CMK (cell line): Measurements from ENCODE around the gene TIMMDC1.

ENCODE experiments used
- DNase-seq: peaks from one replicate; pipeline ENCODE4 v3.0.0-alpha.2; 2010; ENCODE audit warnings: low read depth

TIMMDC1 gene, protein sequence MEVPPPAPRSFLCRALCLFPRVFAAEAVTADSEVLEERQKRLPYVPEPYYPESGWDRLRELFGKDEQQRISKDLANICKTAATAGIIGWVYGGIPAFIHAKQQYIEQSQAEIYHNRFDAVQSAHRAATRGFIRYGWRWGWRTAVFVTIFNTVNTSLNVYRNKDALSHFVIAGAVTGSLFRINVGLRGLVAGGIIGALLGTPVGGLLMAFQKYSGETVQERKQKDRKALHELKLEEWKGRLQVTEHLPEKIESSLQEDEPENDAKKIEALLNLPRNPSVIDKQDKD

GRCh38 chr3:119498186-119499011 lies at the start of gene TIMMDC1:
TSS of gene TIMMDC1 (plus strand) at chr3:119498547. CDS start at chr3:119498734, 187 bp downstream.
- peak; percentile 82 for DNase-seq

DNA sequence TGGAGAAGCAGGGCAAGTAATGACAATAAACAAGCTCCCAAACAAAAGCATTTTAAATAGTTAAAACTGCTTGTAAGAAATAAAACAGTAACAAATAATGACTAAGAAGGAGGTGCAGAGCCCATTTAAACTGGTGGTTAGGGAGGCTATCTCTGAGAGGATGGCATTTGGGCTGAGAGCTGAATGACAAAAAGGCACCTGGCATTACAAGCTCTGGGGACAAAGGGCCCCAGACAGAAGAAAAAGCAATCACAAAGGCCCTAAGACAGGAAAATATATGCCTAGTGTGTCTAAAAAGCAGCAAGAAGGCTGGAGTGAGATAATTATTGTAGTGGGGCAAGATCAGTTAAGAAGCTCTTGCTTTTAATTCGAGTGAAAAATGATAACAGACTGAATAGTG lies 44.5 kb upstream of the TIMMDC1 start:
- DNase-seq, result no peak

- no peak for DNase-seq
Observed at GRCh38 chr3:119456469-119456868, 41.9 kb upstream of the TIMMDC1 start.

- no peak for DNase-seq
Observed at GRCh38 chr3:119457246-119457645, 41.1 kb upstream of the TIMMDC1 start.

GRCh38 chr3:119463171-119464169 lies 34.9 kb upstream of the TIMMDC1 start, which contains the start of gene TMEM39A:
TSS of gene TMEM39A (minus strand) at chr3:119463615. CDS start at chr3:119462074, 1,541 bp downstream.
- peak; percentile 90 for DNase-seq

GRCh38 chr3:119468041-119468440 lies 30.3 kb upstream of the TIMMDC1 start:
- no peak for DNase-seq

DNA sequence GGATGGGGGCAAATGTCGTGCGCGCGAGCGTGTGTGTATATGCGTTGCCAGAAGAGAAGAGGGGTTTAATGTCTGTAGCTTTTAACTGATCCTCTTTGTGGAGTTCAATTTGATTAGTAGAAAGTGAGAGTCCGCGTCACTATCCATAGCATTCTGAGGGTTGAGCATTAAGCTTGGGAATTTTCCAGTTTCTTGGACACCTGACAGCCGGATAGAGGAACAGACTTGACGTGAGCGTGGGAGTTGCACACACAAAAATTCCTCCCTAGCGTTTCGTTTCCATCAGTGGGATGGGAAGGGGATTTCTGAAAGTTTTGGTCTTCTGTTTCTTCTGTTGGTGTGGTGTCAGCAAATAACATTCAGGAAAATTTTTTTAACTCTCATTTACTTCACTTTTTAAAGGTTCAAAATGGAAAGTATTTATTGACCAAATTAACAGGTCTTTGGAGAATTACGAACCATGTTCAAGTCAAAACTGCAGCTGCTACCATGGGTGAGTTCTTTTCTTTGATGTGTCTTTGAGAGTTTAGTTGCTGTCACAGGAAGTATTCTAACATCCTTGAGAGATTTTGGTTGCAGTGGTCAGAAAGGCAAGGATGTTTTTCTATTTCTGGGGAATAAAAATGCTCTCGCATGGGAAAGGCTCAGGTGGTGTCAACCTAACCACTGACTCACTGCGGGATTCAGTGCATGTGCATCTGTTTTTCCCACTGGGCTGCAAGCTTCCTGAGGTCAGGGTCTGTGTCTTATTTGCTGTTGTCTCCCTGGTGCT lies 28.7 kb upstream of the TIMMDC1 start:
- DNase-seq, result no peak

DNA sequence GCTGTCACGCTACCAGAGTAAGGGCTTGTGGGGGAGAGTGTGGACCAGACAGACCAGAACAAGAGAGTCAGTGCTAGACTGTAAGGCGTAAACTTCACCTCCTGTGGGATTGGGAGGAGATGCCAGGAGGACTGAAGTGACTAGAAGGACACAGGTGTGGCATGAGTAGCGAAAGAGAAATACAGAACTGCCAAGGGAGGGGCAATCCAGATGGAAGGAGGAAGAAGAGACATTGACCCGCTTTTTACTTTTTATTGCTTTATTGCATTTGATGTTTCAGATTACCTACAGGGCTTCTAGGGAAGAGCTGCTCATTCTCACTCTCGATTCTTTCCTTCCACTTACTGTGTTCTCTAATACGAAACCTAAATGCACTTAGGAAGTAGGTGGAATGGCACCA lies 27.5 kb upstream of the TIMMDC1 start:
- no peak for DNase-seq

DNA sequence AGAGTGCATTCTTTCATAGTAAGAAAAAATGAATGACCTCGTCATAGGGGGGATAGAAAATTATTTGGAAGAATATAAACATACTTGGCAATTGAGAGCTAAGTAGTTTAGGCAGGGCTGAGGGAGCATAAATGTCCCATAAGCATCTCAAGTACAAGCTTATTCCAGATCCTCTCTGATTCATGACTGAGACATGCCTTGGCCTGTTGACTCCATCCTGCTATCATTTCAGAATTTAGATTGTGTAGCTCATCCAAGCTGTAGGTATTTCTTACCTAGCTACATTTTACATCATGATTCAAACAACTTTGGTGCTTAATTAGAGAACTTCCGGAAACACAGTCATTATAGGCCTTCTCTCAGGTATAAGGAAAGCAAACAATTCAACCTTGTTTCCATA lies 17.3 kb upstream of the TIMMDC1 start:
- DNase-seq, result no peak

GRCh38 chr3:119483101-119483500 lies 15.2 kb upstream of the TIMMDC1 start:
- no peak for DNase-seq

DNA sequence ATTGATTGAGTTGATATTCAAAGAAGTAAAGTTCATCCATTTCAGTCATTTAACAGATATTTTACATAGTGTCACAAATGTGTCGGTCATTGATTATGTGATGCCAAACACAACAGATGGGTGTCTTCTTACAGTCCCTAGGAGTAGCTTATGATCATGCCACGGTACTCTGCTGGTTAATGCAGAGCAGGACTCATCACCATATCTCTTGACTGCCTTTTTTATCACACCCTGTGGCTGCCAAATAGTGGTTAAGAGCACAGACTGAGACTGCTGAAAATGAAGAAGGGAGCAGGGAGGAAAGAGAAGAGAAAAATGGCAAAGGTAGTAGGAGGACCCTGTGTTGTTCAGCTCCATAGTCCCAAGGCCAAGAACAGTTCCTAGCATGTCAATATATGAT lies 12.8 kb upstream of the TIMMDC1 start:
- DNase-seq, result no peak

DNA sequence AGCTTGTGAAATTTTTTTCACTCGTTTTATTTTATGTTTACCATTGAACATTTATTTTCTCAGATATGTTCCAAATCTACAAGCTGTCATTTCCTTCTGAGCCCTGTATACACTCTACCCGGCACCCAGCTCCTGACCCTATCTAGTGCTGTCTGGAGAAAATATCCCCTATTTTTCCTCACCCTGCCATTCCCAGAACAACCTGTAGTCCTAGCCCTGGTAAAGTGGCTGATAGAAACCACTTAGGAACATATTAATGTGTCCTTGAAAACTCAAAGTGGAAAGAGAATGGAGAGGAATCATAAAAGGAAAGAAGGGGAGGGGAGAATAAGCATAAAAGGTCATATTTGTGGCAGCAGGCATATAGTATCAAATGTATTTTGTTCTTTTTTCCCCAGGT lies 8.2 kb upstream of the TIMMDC1 start:
- DNase-seq, result no peak

DNA sequence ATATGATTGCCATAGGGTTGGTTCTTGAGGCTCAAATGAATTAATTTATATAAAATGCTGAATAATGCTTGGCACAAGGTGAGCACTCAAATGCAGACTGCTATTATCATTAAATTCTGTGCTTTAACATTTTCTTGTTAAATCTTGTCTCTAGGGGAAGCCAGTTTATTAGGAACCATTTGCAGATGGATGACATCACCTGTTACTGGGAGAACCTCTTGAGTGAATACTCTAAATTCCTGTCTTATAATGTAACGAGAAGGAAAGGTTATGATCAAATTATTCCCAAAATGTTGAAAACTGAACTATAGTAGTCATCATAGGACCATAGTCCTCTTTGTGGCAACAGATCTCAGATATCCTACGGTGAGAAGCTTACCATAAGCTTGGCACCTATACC lies 6.2 kb upstream of the TIMMDC1 start:
- no peak for DNase-seq

GRCh38 chr3:119492810-119493209 lies 5.5 kb upstream of the TIMMDC1 start:
- no peak for DNase-seq

DNA sequence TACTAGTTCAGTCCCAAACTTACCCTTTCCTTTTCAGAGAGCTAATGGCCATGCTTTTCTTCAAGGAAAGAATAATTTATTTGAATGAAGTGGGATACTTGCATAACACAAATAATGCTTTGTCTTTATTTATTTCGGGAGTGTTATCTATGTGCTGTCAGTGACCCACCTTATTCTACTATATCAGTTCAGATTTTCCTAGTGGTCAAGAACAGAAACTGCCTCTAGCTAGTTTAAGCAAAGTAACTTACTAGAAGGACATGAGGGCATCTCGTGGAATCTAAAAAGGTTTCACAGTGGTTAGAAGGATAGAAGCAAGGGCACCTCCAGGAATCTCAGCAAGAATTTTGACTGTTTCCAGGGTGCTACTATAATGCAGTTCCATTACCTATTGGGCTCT lies 3.8 kb upstream of the TIMMDC1 start:
- no peak for DNase-seq

DNA sequence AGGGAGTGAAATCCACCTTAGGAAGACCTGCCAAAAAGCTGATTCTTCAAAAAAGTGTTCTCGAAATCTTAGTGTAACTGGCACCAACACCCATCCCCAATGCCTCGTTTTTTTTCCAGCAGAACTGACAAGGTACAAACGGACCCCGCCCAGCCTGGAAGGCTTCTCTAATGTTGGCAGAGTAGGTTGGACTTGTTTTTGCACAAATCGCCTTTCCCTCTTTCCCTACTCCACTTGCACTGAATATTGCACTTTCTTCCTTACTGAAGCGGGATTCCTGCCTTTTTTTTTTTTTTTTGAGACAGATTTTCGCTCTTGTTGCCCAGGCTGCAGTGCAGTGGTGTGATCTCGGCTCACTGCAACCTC lies 544 bp upstream of the TIMMDC1 start:
- no peak for DNase-seq

- no peak for DNase-seq
Observed at GRCh38 chr3:119500265-119500664, 1.9 kb downstream of the TIMMDC1 start.

GRCh38 chr3:119500901-119501300 lies 2.6 kb downstream of the TIMMDC1 start:
- no peak for DNase-seq

DNA sequence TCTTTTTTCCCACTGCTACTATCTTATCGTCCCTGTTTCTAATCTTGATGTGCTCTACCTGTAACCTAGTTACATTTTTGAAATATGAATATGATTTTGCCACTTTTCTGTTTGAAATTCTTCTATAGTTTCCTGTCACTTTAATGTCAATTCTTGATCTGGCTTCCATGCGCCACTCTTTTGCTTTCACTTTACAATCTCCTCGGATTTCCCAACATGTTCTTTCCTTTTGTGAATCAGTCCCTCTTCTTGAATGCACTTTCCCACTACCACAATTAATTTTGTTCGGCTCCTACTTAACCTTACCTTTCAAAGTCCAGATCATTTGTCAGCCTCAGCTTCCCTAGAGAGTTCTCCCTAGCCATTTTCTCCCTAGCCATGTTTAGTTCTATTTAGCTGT lies 8.3 kb downstream of the TIMMDC1 start:
- no peak for DNase-seq

DNA sequence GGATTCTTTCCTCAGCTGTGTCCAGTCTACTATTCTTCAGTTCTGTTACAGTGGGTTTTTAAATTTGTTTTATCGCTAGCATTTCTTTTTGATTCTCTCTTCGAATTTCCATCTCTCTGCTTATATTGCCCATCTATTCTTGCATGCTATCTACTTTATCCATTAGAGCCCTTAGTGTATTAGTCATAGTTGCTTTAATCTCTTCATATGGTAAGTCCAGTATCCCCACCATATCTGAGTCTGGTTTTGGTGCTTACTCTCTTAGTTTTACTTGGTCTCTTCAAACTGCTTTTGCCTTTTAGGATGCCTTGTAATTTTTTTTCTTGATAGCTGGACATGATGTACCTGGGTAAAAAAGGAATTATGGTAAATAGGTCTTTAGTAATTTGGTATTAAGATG lies 9.1 kb downstream of the TIMMDC1 start:
- no peak for DNase-seq

- DNase-seq, result peak; percentile 48
Observed at GRCh38 chr3:119508172-119508845, 10.0 kb downstream of the TIMMDC1 start.
